ENCODE measurements around the gene SPAG17.

The SPAG17 gene

GRCh38 chr1:118159569-118159968, 25.5 kb downstream of the SPAG17 start:
- no peak for DNase-seq

- DNase-seq, result no peak
These were observed 26.1 kb downstream of the SPAG17 start for GRCh38 chr1:118158924-118159323.

- DNase-seq, result no peak
These were observed 27.5 kb downstream of the SPAG17 start for GRCh38 chr1:118157506-118157905.

GRCh38 chr1:118155106-118155505, 29.9 kb downstream of the SPAG17 start:
- DNase-seq, result no peak

GRCh38 chr1:118154220-118154619, 30.8 kb downstream of the SPAG17 start:
- no peak for DNase-seq

- peak; percentile 18 for DNase-seq
These were observed 33.6 kb downstream of the SPAG17 start for GRCh38 chr1:118151312-118151937.

GRCh38 chr1:118149799-118150198, 35.2 kb downstream of the SPAG17 start:
- DNase-seq, result no peak

GRCh38 chr1:118148034-118148433, 37.0 kb downstream of the SPAG17 start:
- DNase-seq, result no peak

- DNase-seq, result no peak
These were observed 37.5 kb downstream of the SPAG17 start for GRCh38 chr1:118147522-118147921.

- no peak for DNase-seq
These were observed 39.3 kb downstream of the SPAG17 start for GRCh38 chr1:118145721-118146120.

GRCh38 chr1:118144684-118145083, 40.3 kb downstream of the SPAG17 start:
- DNase-seq, result no peak

GRCh38 chr1:118143831-118144230, 41.2 kb downstream of the SPAG17 start:
- DNase-seq, result no peak

GRCh38 chr1:118143121-118143520, 41.9 kb downstream of the SPAG17 start:
- DNase-seq, result no peak

GRCh38 chr1:118142546-118142945, 42.5 kb downstream of the SPAG17 start:
- DNase-seq, result no peak

- DNase-seq, result no peak
These were observed 47.1 kb downstream of the SPAG17 start for GRCh38 chr1:118137900-118138299.

- DNase-seq, result no peak
These were observed 48.7 kb downstream of the SPAG17 start for GRCh38 chr1:118136187-118136941.

- no peak for DNase-seq
These were observed 53.0 kb downstream of the SPAG17 start for GRCh38 chr1:118132000-118132399.

- no peak for DNase-seq
These were observed 56.3 kb downstream of the SPAG17 start for GRCh38 chr1:118128761-118129160.

GRCh38 chr1:118124064-118124463, 61.0 kb downstream of the SPAG17 start:
- no peak for DNase-seq

GRCh38 chr1:118123116-118123839, 61.8 kb downstream of the SPAG17 start:
- DNase-seq, result no peak

GRCh38 chr1:118122234-118123004, 62.6 kb downstream of the SPAG17 start:
- no peak for DNase-seq

GRCh38 chr1:118118873-118119463, 66.1 kb downstream of the SPAG17 start:
- no peak for DNase-seq

GRCh38 chr1:118118469-118118868, 66.6 kb downstream of the SPAG17 start:
- no peak for DNase-seq
